ENCODE measurements around the gene TTLL12. TPM values are rescaled to one million over a fixed set of nuclear protein-coding genes. Genes with fewer than 3 reads are reported as not detected.

The TTLL12 gene
- total RNA-seq, 2 experiments from 2014 or later, result 66.5 to 71.5 TPM

- H3K4me3 ChIP-seq (ENCODE audit: low read depth, low read length, poor library complexity, severe bottlenecking), result no peak overlapping the region
- POLR2A ChIA-PET, result no interaction called here
Observed at GRCh38 chr22:43207849-43208702, 21.1 kb upstream of the TTLL12 start.

GRCh38 chr22:43207386-43207785, 20.5 kb upstream of the TTLL12 start:
- BruUV-seq (replicated peaks), result no TSS peak
- Histone ChIP-seq H3K4me1 (ENCODE audit: insufficient read depth, low read length, poor library complexity, severe bottlenecking) (no peaks in the 10 kb centered on the region), H4K20me1 (ENCODE audit: insufficient read depth, low read length) (no peaks in the 10 kb centered on the region), H3K79me2 (ENCODE audit: insufficient read depth, low read depth, low read length) (no peaks in the 10 kb centered on the region), H2AFZ (ENCODE audit: low read length) (no peak overlapping the region), H3K4me2 (ENCODE audit: low read length) (no peak overlapping the region), H3K9me3 (ENCODE audit: low read length) (no peaks in the 10 kb centered on the region), H3K27ac (ENCODE audit: low read depth, low read length, poor library complexity, severe bottlenecking) (no peak overlapping the region), H3K36me3 (ENCODE audit: insufficient read depth, low read length) (no peaks in the 10 kb centered on the region), H3K9me2 (ENCODE audit: insufficient read depth, low read length) (no peaks in the 10 kb centered on the region), H3K4me3 (ENCODE audit: low read depth, low read length, poor library complexity, severe bottlenecking) (no peak overlapping the region)
- CTCF ChIA-PET (ENCODE audit: unreplicated experiment), result no interaction called here
- DNase-seq (ENCODE audit: low spot score), result no peak
- POLR2A ChIA-PET, result no interaction called here
- no peak for TF ChIP-seq EZH2phosphoT487 (IDR thresholded peaks at IDR 0.05; ENCODE audit: borderline replicate concordance, low read depth, low read length)
- TF ChIP-seq, protein P1, sequence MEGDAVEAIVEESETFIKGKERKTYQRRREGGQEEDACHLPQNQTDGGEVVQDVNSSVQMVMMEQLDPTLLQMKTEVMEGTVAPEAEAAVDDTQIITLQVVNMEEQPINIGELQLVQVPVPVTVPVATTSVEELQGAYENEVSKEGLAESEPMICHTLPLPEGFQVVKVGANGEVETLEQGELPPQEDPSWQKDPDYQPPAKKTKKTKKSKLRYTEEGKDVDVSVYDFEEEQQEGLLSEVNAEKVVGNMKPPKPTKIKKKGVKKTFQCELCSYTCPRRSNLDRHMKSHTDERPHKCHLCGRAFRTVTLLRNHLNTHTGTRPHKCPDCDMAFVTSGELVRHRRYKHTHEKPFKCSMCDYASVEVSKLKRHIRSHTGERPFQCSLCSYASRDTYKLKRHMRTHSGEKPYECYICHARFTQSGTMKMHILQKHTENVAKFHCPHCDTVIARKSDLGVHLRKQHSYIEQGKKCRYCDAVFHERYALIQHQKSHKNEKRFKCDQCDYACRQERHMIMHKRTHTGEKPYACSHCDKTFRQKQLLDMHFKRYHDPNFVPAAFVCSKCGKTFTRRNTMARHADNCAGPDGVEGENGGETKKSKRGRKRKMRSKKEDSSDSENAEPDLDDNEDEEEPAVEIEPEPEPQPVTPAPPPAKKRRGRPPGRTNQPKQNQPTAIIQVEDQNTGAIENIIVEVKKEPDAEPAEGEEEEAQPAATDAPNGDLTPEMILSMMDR (conservative IDR thresholded peaks at IDR 0.05; ENCODE audit: low read length), result no peak
- intact Hi-C loops (cut with micrococcal nuclease; ENCODE audit: unreplicated experiment), result no loop called here

More at GRCh38 chr22:43207849-43208702, 21.1 kb upstream of the TTLL12 start:
- Histone ChIP-seq H3K36me3 (ENCODE audit: insufficient read depth, low read length) (no peaks in the 10 kb centered on the region), H4K20me1 (ENCODE audit: insufficient read depth, low read length) (no peaks in the 10 kb centered on the region), H3K9me2 (ENCODE audit: insufficient read depth, low read length) (no peaks in the 10 kb centered on the region), H2AFZ (ENCODE audit: low read length) (no peak overlapping the region), H3K4me2 (ENCODE audit: low read length) (no peak overlapping the region), H3K9me3 (ENCODE audit: low read length) (no peaks in the 10 kb centered on the region), H3K79me2 (ENCODE audit: insufficient read depth, low read depth, low read length) (no peaks in the 10 kb centered on the region), H3K4me1 (ENCODE audit: insufficient read depth, low read length, poor library complexity, severe bottlenecking) (no peaks in the 10 kb centered on the region), H3K27ac (ENCODE audit: low read depth, low read length, poor library complexity, severe bottlenecking) (no peak overlapping the region)
- CTCF ChIA-PET (ENCODE audit: unreplicated experiment), result no interaction called here
- no TSS peak for BruUV-seq (replicated peaks)
- intact Hi-C loops (cut with micrococcal nuclease; ENCODE audit: unreplicated experiment), result no loop called here
- DNase-seq (ENCODE audit: low spot score), result no peak
- TF ChIP-seq, protein P1 (conservative IDR thresholded peaks at IDR 0.05; ENCODE audit: low read length), result no peak
- TF ChIP-seq EZH2phosphoT487 (IDR thresholded peaks at IDR 0.05; ENCODE audit: borderline replicate concordance, low read depth, low read length), result no peak

GRCh38 chr22:43206509-43207161, 19.7 kb upstream of the TTLL12 start:
- BruUV-seq (replicated peaks), result no TSS peak
- DNase-seq (ENCODE audit: low spot score), result no peak
- Histone ChIP-seq H3K9me3 (ENCODE audit: low read length) (no peaks in the 10 kb centered on the region), H2AFZ (ENCODE audit: low read length) (no peak overlapping the region), H4K20me1 (ENCODE audit: insufficient read depth, low read length) (no peaks in the 10 kb centered on the region), H3K4me2 (ENCODE audit: low read length) (no peak overlapping the region), H3K4me1 (ENCODE audit: insufficient read depth, low read length, poor library complexity, severe bottlenecking) (no peaks in the 10 kb centered on the region), H3K36me3 (ENCODE audit: insufficient read depth, low read length) (no peaks in the 10 kb centered on the region), H3K4me3 (ENCODE audit: low read depth, low read length, poor library complexity, severe bottlenecking) (no peak overlapping the region), H3K9me2 (ENCODE audit: insufficient read depth, low read length) (no peaks in the 10 kb centered on the region), H3K27ac (ENCODE audit: low read depth, low read length, poor library complexity, severe bottlenecking) (no peak overlapping the region), H3K79me2 (ENCODE audit: insufficient read depth, low read depth, low read length) (no peaks in the 10 kb centered on the region)
- intact Hi-C loops (cut with micrococcal nuclease; ENCODE audit: unreplicated experiment), result no loop called here
- CTCF ChIA-PET (ENCODE audit: unreplicated experiment), result no interaction called here
- no peak for TF ChIP-seq EZH2phosphoT487 (IDR thresholded peaks at IDR 0.05; ENCODE audit: borderline replicate concordance, low read depth, low read length)
- TF ChIP-seq, protein P1 (conservative IDR thresholded peaks at IDR 0.05; ENCODE audit: low read length), result no peak
- POLR2A ChIA-PET, result no interaction called here

Data from OCI-LY7 (cell line).